Chondrocyte (in vitro differentiated cells): ENCODE measurements around the gene RGS13. TPM values are rescaled to one million over a fixed set of nuclear protein-coding genes. Genes with fewer than 3 reads are reported as not detected.

Experiments
- DNase-seq: peaks from one replicate; pipeline ENCODE4 v3.0.0; 2021; ENCODE audit warnings: mixed read lengths, low spot score
- H3K27ac Mint-ChIP-seq: one replicate; pipeline ENCODE4 v1.8.0; 2021; ENCODE audit warnings: mild to moderate bottlenecking, moderate library complexity, mixed read lengths; ENCODE audit not compliant: unreplicated experiment
- H3K27me3 Mint-ChIP-seq: 2 replicates; pipeline ENCODE4 v1.8.0; 2021; ENCODE audit warnings: low read depth, mixed read lengths
- H3K36me3 Mint-ChIP-seq: 2 replicates; pipeline ENCODE4 v1.8.0; 2021; ENCODE audit warnings: low read depth, mixed read lengths
- H3K4me1 Mint-ChIP-seq: 2 replicates; pipeline ENCODE4 v1.8.0; 2021; ENCODE audit warnings: low read depth, mild to moderate bottlenecking, mixed read lengths
- H3K4me3 Mint-ChIP-seq: one replicate; pipeline ENCODE4 v1.8.0; 2021; ENCODE audit warnings: mild to moderate bottlenecking, moderate library complexity, mixed read lengths; ENCODE audit not compliant: unreplicated experiment
- H3K9me3 Mint-ChIP-seq: 2 replicates; pipeline ENCODE4 v1.8.0; 2021; ENCODE audit warnings: low read depth, mixed read lengths
- total RNA-seq: library from RNA; stranded (reverse); gene quantifications from 3 replicates; pipeline ENCODE4 v1.2.1, GENCODE V29; 2021
- TF ChIP-seq, protein P1 (sequence below): fragments of 200-600 bp; sonication (generic); IDR thresholded peaks from 2 replicates; pipeline ENCODE4 v1.5.0; 2021; ENCODE audit warnings: antibody characterized with exemption, mild to moderate bottlenecking, moderate library complexity

RGS13 gene
- total RNA-seq, 1 donor from 2014 or later, result not detected

DNA sequence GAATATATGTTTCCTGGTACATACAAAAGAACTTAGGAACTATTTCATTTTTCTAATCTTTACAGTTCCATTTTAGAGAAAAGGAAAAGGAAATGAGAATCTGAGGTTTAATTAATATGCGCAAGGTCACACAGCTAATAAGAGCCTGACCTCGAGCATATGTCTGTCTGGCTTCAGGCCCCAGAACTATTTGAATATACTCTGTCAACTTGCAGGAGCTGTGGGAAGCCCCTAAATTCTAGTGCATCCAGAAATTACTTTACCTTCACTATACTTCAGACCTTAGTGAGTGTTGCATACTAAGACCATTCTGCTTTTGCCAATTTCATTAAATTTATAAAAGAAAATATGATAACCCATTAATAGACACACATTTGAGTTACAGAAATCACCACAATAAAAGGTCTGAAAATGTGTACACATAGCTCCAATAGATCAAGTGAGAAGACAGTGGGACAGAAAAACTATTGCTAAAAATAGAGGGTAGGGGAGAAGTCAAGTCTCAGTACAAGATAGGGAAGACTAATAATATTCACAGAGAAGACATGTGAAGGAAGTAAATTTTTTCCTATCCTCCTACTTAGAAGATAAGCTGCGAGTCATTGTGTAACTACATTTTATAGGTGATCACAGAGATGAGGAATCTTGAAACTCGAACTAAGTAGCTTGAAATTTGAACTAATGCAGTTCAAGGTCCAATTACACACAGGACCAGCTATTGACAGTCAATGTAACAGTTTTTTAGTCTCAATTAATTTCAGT, 3.8 kb downstream of the RGS13 start:
- Mint-ChIP-seq H3K9me3 (no peaks in the 10 kb centered on the region), H3K27ac (no peak overlapping the region), H3K4me1 (no peaks in the 10 kb centered on the region), H3K27me3 (no peaks in the 10 kb centered on the region), H3K4me3 (no peak overlapping the region), H3K36me3 (no peaks in the 10 kb centered on the region)
- DNase-seq, result no peak
- TF ChIP-seq, protein P1, sequence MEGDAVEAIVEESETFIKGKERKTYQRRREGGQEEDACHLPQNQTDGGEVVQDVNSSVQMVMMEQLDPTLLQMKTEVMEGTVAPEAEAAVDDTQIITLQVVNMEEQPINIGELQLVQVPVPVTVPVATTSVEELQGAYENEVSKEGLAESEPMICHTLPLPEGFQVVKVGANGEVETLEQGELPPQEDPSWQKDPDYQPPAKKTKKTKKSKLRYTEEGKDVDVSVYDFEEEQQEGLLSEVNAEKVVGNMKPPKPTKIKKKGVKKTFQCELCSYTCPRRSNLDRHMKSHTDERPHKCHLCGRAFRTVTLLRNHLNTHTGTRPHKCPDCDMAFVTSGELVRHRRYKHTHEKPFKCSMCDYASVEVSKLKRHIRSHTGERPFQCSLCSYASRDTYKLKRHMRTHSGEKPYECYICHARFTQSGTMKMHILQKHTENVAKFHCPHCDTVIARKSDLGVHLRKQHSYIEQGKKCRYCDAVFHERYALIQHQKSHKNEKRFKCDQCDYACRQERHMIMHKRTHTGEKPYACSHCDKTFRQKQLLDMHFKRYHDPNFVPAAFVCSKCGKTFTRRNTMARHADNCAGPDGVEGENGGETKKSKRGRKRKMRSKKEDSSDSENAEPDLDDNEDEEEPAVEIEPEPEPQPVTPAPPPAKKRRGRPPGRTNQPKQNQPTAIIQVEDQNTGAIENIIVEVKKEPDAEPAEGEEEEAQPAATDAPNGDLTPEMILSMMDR, result no peak

DNA sequence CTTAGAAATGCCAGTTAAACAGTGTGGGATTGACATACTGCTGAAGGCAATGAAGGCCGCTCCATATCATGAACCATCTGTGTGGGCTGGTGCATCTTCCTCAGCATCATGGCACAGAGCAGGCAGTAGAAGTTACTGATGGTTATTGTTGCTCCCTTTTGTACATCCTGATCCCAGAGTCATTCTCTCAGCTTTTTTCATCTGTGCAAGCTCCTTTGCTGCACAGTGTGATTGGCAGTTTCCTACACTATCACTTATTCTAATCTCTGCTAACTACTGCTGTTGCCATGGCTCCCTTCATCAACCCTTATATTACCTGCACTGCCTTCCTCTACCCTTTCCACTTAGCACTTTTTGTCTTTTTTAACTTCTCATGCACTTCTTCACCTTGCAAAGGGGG, 16.2 kb downstream of the RGS13 start:
- Mint-ChIP-seq H3K4me1 (peaks cover 7% of the 10 kb centered on the region), H3K36me3 (no peaks in the 10 kb centered on the region), H3K27me3 (no peaks in the 10 kb centered on the region), H3K4me3 (no peak overlapping the region), H3K9me3 (no peaks in the 10 kb centered on the region), H3K27ac (no peak overlapping the region)
- TF ChIP-seq, protein P1, result no peak
- DNase-seq, result no peak

DNA sequence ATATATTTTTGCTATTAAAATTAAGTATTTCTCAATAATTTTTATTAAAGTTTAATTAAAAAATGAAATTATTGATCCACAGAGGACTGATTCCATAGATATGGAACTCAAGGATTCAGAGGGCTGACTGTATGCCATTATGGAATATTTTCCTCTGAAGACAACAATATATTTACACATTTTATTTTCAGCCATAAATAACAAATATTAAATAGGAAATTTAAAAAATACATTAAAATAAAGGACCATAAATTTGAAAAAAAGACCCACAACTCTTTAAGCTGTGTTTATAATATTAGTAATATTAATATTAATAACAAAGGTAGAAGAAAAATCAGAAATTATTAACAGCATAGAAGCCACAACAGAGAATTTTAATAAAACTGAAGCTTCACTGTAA, 18.2 kb downstream of the RGS13 start:
- no peak overlapping the region for H3K4me3 Mint-ChIP-seq
- TF ChIP-seq, protein P1, result no peak
- H3K4me1 Mint-ChIP-seq, result peaks cover 11% of the 10 kb centered on the region
- no peak overlapping the region for H3K27ac Mint-ChIP-seq
- no peak for DNase-seq
- no peaks in the 10 kb centered on the region for H3K9me3 Mint-ChIP-seq
- no peaks in the 10 kb centered on the region for H3K36me3 Mint-ChIP-seq
- H3K27me3 Mint-ChIP-seq, result no peaks in the 10 kb centered on the region

DNA sequence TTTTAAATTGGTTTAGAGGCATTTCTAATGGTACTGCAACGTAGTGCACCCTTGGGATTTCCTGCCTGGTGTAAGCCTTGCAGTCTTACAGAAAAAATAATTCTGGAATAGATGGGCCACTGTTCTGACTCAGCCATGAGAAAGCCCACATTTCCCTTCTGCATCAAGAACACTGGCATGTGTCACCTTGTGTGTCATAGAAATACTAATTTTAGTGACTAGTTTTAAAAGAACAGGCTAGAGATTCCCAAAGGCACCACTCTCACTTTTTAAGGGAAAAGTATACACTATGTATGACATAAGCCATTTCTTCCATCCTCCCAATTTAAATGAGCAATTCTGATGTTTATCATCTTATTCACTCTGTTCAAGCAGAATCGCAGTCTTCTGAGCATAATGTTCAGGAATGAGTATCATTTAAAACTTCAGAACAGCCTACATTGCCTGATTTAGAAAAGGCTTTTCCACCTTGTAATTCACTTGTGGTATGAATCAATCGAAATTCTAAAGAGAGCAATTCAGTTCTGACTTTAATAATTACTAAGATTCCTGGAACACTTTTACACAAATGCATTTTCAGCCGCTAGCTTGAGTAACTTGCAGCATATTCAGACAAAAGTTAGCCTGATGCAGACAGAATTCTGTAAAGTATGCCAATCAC, 18.8 kb downstream of the RGS13 start:
- Mint-ChIP-seq H3K27me3 (no peaks in the 10 kb centered on the region), H3K4me1 (peaks cover 11% of the 10 kb centered on the region), H3K27ac (peak overlapping the region; percentile 46), H3K9me3 (no peaks in the 10 kb centered on the region), H3K4me3 (no peak overlapping the region), H3K36me3 (no peaks in the 10 kb centered on the region)
- TF ChIP-seq, protein P1, result no peak
- DNase-seq, result no peak

DNA sequence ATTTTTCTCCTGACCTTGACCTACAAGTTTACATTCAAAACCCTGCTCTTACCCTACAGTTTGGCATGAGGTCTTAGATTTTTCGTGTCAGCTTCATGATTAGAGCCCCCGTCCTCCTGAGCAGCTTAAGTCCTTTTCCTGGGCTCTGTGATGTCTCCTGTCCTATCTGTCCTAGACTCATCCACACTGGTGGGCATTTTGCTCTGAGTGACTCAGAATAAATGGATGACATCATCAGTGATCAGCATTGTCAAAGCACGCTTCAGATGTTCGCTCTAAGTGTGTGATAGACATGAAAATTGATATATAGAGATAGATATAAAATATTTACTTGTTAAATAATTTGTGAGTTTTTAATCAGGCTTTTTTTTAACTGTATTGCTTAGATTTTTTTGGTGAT, 21.8 kb downstream of the RGS13 start:
- Mint-ChIP-seq H3K4me1 (peaks cover 11% of the 10 kb centered on the region), H3K4me3 (no peak overlapping the region), H3K27ac (no peak overlapping the region), H3K36me3 (no peaks in the 10 kb centered on the region), H3K27me3 (no peaks in the 10 kb centered on the region), H3K9me3 (peaks cover 3% of the 10 kb centered on the region)
- TF ChIP-seq, protein P1, result no peak
- DNase-seq, result no peak
